Vagina (tissue), 2 donors: ENCODE data around the gene MAP3K7. TPM values are rescaled to one million over a fixed set of nuclear protein-coding genes. Genes with fewer than 3 reads are reported as not detected.
"Not testable (repeated sequence)": the region's sequence is repeated elsewhere in the genome, so short reads cannot be mapped to it uniquely, and the experiment has no call there.

Experiments
- DNase-seq, 2 donors: peaks; one replicate each; pipeline ENCODE4 v3.0.0-alpha.2; 2017; ENCODE audit errors: extremely low spot score in 2 of 2
- H3K27ac ChIP-seq: fragments of 200-600 bp; sonication (generic); one replicate; pipeline ENCODE4 v1.5.1; 2019
- H3K27me3 ChIP-seq: fragments of 200-600 bp; sonication (generic); one replicate; pipeline ENCODE4 v1.5.1; 2019
- H3K36me3 ChIP-seq, 2 donors: fragments of 200-600 bp; sonication (generic); one replicate each; pipeline ENCODE4 v1.5.1; 2017 to 2019
- H3K4me1 ChIP-seq: fragments of 200-600 bp; sonication (generic); one replicate; pipeline ENCODE4 v1.5.1; 2019
- H3K4me3 ChIP-seq, 2 donors: fragments of 200-600 bp; sonication (generic); 1 replicate in 1 of 2; 2 replicates in 1 of 2; pipeline ENCODE4 v1.5.1; 2016 to 2019
- H3K9me3 ChIP-seq: fragments of 200-600 bp; sonication (generic); one replicate; pipeline ENCODE4 v1.5.1; 2019
- POLR2A ChIP-seq, 2 donors: fragments of 450-650 bp; IDR thresholded peaks; one replicate each; pipeline ENCODE4 v1.6.1; 2017; ENCODE audit warnings: antibody characterized with exemption in 2 of 2, mild to moderate bottlenecking in 2 of 2, moderate library complexity in 2 of 2
- POLR2AphosphoS5 ChIP-seq, 2 donors: sonication (generic); formaldehyde crosslinking; IDR thresholded peaks; one replicate each; pipeline ENCODE4 v1.9.0; 2017; ENCODE audit warnings: antibody characterized with exemption in 2 of 2, mild to moderate bottlenecking in 2 of 2, low read depth in 1 of 2; ENCODE audit not compliant: insufficient read depth in 1 of 2
- intact Hi-C: fragments of 100-400 bp; cut with DNase I; formaldehyde crosslinking; loops from one replicate; pipeline ENCODE4 v1.15.1; 2023
- total RNA-seq: library from RNA; depleted of rRNA; stranded (reverse); fragments of >200 nt; gene quantifications from one replicate; pipeline ENCODE4 v1.2.3, GENCODE V29; 2016
- TF ChIP-seq, protein P1 (sequence below), 3 experiments: fragments of 450-650 bp in 2 of 3; fragments of 200-600 bp in 1 of 3; sonication (generic) in 1 of 3; IDR thresholded peaks; one replicate each; pipeline ENCODE4 v1.5.1; 2017 to 2019; ENCODE audit warnings: antibody characterized with exemption in 3 of 3, mild to moderate bottlenecking in 2 of 3, moderate library complexity in 2 of 3

Gene MAP3K7
- total RNA-seq, 1 donor from 2014 or later = 27.0 TPM

DNA sequence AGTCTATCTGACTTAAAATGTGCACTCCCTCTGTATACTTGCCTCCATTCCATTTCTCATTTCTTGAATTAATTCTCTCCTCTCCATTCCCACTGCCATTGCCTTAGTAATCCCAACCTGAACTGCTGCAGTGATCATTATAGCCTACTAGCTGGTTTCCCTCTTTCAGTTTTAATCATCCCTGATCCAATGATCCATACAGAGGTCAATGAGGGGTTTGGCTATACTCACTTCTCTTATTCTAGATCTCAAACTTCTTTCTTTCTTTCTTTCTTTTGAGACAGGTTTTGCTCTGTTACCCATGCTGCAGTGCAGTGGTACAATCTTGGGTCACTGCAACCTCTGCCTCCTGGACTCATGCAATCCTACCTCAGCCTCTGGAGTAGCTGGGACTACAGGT is 17.6 kb downstream of the MAP3K7 start:
- intact Hi-C loops = no loop called here
- Histone ChIP-seq H3K27me3 (no peaks in the 10 kb centered on the region), H3K9me3 (no peaks in the 10 kb centered on the region), H3K4me3 (no peak overlapping the region), H3K4me1 (no peaks in the 10 kb centered on the region), H3K36me3 (no peaks in the 10 kb centered on the region), H3K27ac (no peak overlapping the region)
- TF ChIP-seq, protein P1, sequence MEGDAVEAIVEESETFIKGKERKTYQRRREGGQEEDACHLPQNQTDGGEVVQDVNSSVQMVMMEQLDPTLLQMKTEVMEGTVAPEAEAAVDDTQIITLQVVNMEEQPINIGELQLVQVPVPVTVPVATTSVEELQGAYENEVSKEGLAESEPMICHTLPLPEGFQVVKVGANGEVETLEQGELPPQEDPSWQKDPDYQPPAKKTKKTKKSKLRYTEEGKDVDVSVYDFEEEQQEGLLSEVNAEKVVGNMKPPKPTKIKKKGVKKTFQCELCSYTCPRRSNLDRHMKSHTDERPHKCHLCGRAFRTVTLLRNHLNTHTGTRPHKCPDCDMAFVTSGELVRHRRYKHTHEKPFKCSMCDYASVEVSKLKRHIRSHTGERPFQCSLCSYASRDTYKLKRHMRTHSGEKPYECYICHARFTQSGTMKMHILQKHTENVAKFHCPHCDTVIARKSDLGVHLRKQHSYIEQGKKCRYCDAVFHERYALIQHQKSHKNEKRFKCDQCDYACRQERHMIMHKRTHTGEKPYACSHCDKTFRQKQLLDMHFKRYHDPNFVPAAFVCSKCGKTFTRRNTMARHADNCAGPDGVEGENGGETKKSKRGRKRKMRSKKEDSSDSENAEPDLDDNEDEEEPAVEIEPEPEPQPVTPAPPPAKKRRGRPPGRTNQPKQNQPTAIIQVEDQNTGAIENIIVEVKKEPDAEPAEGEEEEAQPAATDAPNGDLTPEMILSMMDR (IDR thresholded peaks at IDR 0.05) = no peak
- TF ChIP-seq POLR2A (IDR thresholded peaks at IDR 0.05) = no peak
- no peak for TF ChIP-seq POLR2AphosphoS5 (IDR thresholded peaks at IDR 0.05; ENCODE audit: insufficient read depth in 1 of 2, low read depth in 1 of 2)
- DNase-seq = no peak

DNA sequence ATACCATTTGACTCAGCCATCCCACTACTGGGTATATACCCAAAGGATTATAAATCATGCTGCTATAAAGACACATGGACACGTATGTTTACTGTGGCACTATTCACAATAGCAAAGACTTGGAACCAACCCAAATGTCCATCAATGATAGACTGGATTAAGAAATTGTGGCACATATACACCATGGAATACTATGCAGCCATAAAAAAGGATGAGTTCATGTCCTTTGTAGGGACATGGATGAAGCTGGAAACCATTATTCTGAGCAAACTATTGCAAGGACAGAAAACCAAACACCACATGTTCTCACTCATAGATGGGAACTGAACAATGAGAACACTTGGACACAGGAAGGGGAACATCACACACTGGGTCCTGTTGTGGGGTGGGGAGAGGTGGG is 19.2 kb downstream of the MAP3K7 start:
- H3K27me3 ChIP-seq, H3K9me3 ChIP-seq, intact Hi-C loops, H3K36me3 ChIP-seq, H3K4me3 ChIP-seq, DNase-seq, H3K4me1 ChIP-seq, H3K27ac ChIP-seq: not testable (repeated sequence)

DNA sequence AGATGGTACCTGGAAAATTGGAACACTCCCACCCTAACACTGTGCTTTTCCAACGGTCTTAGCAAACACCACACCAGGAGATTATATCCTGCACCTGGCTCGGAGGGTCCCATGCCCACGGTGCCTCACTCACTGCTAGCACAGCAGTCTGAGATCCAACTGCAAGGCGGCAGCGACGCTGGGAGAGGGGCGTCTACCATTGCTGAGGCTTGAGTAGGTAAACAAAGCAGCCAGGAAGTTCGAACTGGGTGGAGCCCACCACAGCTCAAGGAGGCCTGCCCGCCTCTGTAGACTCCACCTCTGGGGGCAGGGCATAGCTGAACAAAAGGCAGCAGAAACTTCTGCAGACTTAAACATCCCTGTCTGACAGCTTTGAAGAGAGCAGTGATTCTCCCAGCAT is 24.5 kb downstream of the MAP3K7 start:
- H3K4me3 ChIP-seq, H3K27ac ChIP-seq, H3K9me3 ChIP-seq, DNase-seq, H3K4me1 ChIP-seq, H3K27me3 ChIP-seq, intact Hi-C loops: not testable (repeated sequence)
- peaks cover 0 to 38% of the 10 kb centered on the region in 2 donors for H3K36me3 ChIP-seq

DNA sequence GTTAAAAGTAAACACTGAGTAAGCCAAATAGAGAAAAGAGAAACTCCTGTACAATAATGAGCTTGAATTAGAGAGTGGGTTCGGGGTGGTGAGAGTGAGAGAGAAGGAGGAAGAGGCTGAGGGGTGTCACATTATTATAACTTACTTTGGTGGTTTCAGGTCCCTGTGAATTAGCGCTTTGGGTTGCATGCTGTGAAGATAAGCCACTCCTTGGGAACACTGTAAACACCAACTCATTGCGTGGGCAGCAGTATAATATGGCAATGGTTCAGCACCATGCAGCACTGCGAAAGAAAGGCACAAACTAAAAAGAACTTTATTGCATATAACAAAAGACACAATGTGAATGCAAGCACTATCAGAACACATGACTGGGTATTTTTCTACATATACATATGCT is 26.9 kb downstream of the MAP3K7 start:
- DNase-seq = no peak
- no peak for TF ChIP-seq POLR2AphosphoS5 (IDR thresholded peaks at IDR 0.05; ENCODE audit: insufficient read depth in 1 of 2, low read depth in 1 of 2)
- no peak for TF ChIP-seq POLR2A (IDR thresholded peaks at IDR 0.05)
- TF ChIP-seq, protein P1 (IDR thresholded peaks at IDR 0.05) = no peak
- Histone ChIP-seq H3K27me3 (no peaks in the 10 kb centered on the region), H3K27ac (no peak overlapping the region), H3K36me3 (peaks cover 0 to 53% of the 10 kb centered on the region in 2 donors), H3K9me3 (no peaks in the 10 kb centered on the region), H3K4me3 (no peak overlapping the region), H3K4me1 (no peaks in the 10 kb centered on the region)
- intact Hi-C loops = no loop called here

DNA sequence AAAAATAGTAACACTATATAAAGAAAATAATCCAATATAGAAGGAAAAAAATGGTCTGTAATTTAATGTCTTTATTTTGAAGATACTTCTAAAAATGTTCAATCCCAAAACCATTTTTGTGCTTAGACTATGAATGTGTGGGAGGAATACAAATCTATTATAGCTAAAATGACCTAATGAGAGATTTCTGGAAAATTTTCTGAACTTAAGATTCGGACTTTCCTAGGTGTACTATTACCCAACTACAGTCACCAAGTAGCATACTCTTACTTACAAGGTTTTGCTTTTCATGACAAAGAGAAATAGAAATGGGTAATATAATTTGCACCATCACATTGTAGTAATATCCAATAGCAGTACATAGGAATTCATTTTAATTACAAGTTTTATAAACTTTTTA is 29.9 kb downstream of the MAP3K7 start:
- H3K27me3 ChIP-seq = no peaks in the 10 kb centered on the region
- TF ChIP-seq, protein P1 (IDR thresholded peaks at IDR 0.05) = no peak
- TF ChIP-seq POLR2AphosphoS5 (IDR thresholded peaks at IDR 0.05; ENCODE audit: insufficient read depth in 1 of 2, low read depth in 1 of 2) (no peak), POLR2A (IDR thresholded peaks at IDR 0.05) (no peak)
- peaks cover 0 to 49% of the 10 kb centered on the region in 2 donors for H3K36me3 ChIP-seq
- no peaks in the 10 kb centered on the region for H3K9me3 ChIP-seq
- H3K4me1 ChIP-seq = no peaks in the 10 kb centered on the region
- no peak overlapping the region for H3K27ac ChIP-seq
- H3K4me3 ChIP-seq = no peak overlapping the region
- DNase-seq = no peak
- intact Hi-C loops = no loop called here

DNA sequence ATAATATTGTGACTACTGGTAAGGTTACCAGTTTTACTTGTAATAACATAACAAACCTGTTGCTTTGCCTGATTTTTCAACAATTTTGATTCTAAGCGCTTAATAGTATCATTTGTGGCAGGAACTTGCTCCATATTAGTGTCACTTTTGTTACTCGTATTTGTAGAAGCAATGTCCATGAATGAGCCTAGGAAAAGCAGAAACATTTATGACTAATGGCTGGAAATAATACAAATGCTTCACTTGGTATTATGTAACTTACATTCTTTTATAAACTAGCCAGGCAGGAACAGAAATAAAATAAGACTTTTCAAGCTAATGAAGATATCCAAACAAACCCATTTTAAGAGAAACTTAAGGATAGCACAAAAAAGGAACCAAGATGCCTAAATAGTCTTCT is 38.9 kb downstream of the MAP3K7 start:
- H3K4me1 ChIP-seq = no peaks in the 10 kb centered on the region
- no peak overlapping the region for H3K4me3 ChIP-seq
- no peaks in the 10 kb centered on the region for H3K27me3 ChIP-seq
- H3K27ac ChIP-seq = no peak overlapping the region
- TF ChIP-seq, protein P1 (IDR thresholded peaks at IDR 0.05) = no peak
- no peak for TF ChIP-seq POLR2AphosphoS5 (IDR thresholded peaks at IDR 0.05; ENCODE audit: insufficient read depth in 1 of 2, low read depth in 1 of 2)
- no peak for TF ChIP-seq POLR2A (IDR thresholded peaks at IDR 0.05)
- DNase-seq = no peak
- intact Hi-C loops = no loop called here
- peaks cover 4 to 61% of the 10 kb centered on the region in 2 donors for H3K36me3 ChIP-seq
- H3K9me3 ChIP-seq = no peaks in the 10 kb centered on the region
